ENCODE results near the gene MATN4. TPM values are rescaled to one million over a fixed set of nuclear protein-coding genes. Genes with fewer than 3 reads are reported as not detected.

MATN4 gene
- total and polyA plus RNA-seq, 2 of the 4 experiments (the other 2 are of a cell fraction), result 0.12 TPM; not detected in 1

GRCh38 chr20:45340951-45341350 lies 32.9 kb upstream of the MATN4 start:
- DNase-seq (no peak), ATAC-seq (ENCODE audit: low read depth) (no peak)
- H3K4ac ChIP-seq (ENCODE audit: low read depth, low read length), result peak overlapping the region; percentile 99
- no peak overlapping the region for H3K18ac ChIP-seq (ENCODE audit: low read depth, low read length)
- no CpG with 5 or more reads among the region's 1 CpG for WGBS, 2 experiments (ENCODE audit: extremely low coverage in 2 of 2, insufficient read length in 1 of 2)
- H4K91ac ChIP-seq (ENCODE audit: insufficient read depth, low read depth, low read length), result no peak overlapping the region
- H2BK120ac ChIP-seq (ENCODE audit: low read depth, low read length), result 0 out of 2 replicates have a peak overlapping the region, but pooled peaks have one; percentile 16
- ChIA-PET POLR2A (ENCODE audit: unreplicated experiment) (no interaction called here), CTCF (interaction anchor here (2.5 kb wide), 1 partner anchor 22 kb away, joined by 8 read pairs; the partner anchor contains the start of gene SYS1)
- peaks cover 71% of the 10 kb centered on the region for H3K4me1 ChIP-seq (ENCODE audit: control insufficient read depth, insufficient read depth, low read length)
- no peak overlapping the region for H4K5ac ChIP-seq (ENCODE audit: low read depth, low read length)
- no peak overlapping the region for H2AFZ ChIP-seq (replicated peaks; ENCODE audit: low read length, poor library complexity)
- peaks cover 24 to 95% of the 10 kb centered on the region in 2 experiments for H3K79me1 ChIP-seq (ENCODE audit: low read depth in 1 of 2, low read length in 2 of 2)
- no TSS peak for BruUV-seq (replicated peaks)
- peaks cover 43% of the 10 kb centered on the region for H3K9me1 ChIP-seq (ENCODE audit: insufficient read depth, low read length)
- dilution Hi-C loops (cut with HindIII; ENCODE audit: low sequenced_read_pairs, unreplicated experiment), result no loop called here
- H4K20me1 ChIP-seq (ENCODE audit: insufficient read depth, low read length), result peaks cover 45% of the 10 kb centered on the region
- no peak overlapping the region for H3K56ac ChIP-seq (ENCODE audit: extremely low read depth, insufficient read depth, low read length)
- peak overlapping the region; percentile 25; the same call in 1 of the 2 replicates for H2AK5ac ChIP-seq (ENCODE audit: low read depth, low read length)
- in situ Hi-C loops (cut with MboI; ENCODE audit: low sequenced_read_pairs), result loop anchor here (25.0 kb wide), 1 partner anchor 571 kb away; the partner anchor contains the start of gene PLTP
- H2BK5ac ChIP-seq (ENCODE audit: low read depth, low read length, poor library complexity, severe bottlenecking), result peak overlapping the region; percentile 51
- H3K4me3 ChIP-seq (ENCODE audit: insufficient read depth, low read depth, low read length), result no peak overlapping the region
- H3K4me2 ChIP-seq (ENCODE audit: low read depth, low read length), result no peak overlapping the region
- no peak overlapping the region for H3K9ac ChIP-seq (ENCODE audit: low read depth, low read length)
- H3K27me3 ChIP-seq (ENCODE audit: control insufficient read depth, insufficient read depth, low read length), result no peaks in the 10 kb centered on the region
- peak overlapping the region; percentile 90; the same call in 1 of the 2 replicates for H3K23ac ChIP-seq (ENCODE audit: low read depth, low read length)
- H3K9me3 ChIP-seq (ENCODE audit: control insufficient read depth, insufficient read depth, low read length), result no peaks in the 10 kb centered on the region
- peak overlapping the region in 1 of 2 experiments; percentile 42; a peak in 1 of 4 replicates for H4K8ac ChIP-seq (ENCODE audit: low read depth in 2 of 2, low read length in 2 of 2)
- intact Hi-C loops (cut with micrococcal nuclease), result no loop called here
- H3K27ac ChIP-seq (ENCODE audit: insufficient read depth, low read length), result peak overlapping the region; percentile 12; the same call in 1 of the 2 replicates
- no peak overlapping the region for H2BK20ac ChIP-seq (ENCODE audit: low read depth, low read length)
- H3K14ac ChIP-seq (replicated peaks; ENCODE audit: low read depth, low read length), result peak overlapping the region; percentile 33; the same call in 1 of the 2 replicates
- no peak overlapping the region for H2AK9ac ChIP-seq (replicated peaks; ENCODE audit: low read depth, low read length, poor library complexity)
- peaks cover 32% of the 10 kb centered on the region for H3K36me3 ChIP-seq (ENCODE audit: control insufficient read depth, insufficient read depth, low read length)
- no peak overlapping the region for H2BK15ac ChIP-seq (ENCODE audit: low read depth, low read length)
- TF ChIP-seq NFE2L2 (IDR thresholded peaks at IDR 0.05; ENCODE audit: low read depth, low read length), result no peak
- TF ChIP-seq MXI1 (IDR thresholded peaks at IDR 0.05; ENCODE audit: borderline replicate concordance, low read depth, low read length), result no peak
- TF ChIP-seq RFX5 (IDR thresholded peaks at IDR 0.05; ENCODE audit: low read depth, low read length), result no peak
- no peak for TF ChIP-seq CEBPB (IDR thresholded peaks at IDR 0.05; ENCODE audit: low read depth, low read length)
- peak; percentile 56; the same call in 1 of the 2 replicates for TF ChIP-seq POLR2A (IDR thresholded peaks at IDR 0.05; ENCODE audit: low read depth, low read length)
- no peak for TF ChIP-seq MAZ (IDR thresholded peaks at IDR 0.05; ENCODE audit: borderline replicate concordance, low read depth, low read length)
- TF ChIP-seq BHLHE40 (IDR thresholded peaks at IDR 0.05; ENCODE audit: low read depth, low read length), result no peak

Data from IMR-90 (cell line).